ENCODE measurements around the gene WDR53. TPM values are rescaled to one million over a fixed set of nuclear protein-coding genes. Genes with fewer than 3 reads are reported as not detected.
"Not testable (repeated sequence)": the region's sequence is repeated elsewhere in the genome, so short reads cannot be mapped to it uniquely, and the experiment has no call there.

The WDR53 gene
- total RNA-seq, 2 experiments from 2014 or later: 10.8 to 16.5 TPM

DNA sequence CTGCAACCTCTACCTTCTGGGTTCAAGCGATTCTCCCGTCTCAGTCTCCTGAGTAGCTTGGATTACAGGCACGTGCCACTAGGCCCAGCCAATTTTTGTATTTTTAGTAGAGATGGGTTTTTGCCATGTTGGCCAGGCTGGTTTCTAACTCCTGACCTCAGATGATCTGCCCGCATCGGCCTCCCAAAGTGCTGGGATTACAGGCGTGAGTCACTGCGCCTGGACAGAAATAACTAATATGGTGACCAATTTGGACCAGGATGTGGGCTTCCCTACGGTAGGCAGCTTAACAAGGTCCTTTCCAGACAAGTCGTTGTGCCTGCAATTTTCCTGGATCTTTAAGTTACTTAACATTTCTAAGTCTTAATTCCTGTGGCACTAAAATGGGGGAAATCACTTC lies 14.8 kb downstream of the WDR53 start:
- no peak overlapping the region for H3K4me3 ChIP-seq (ENCODE audit: low read depth, low read length, poor library complexity, severe bottlenecking)

DNA sequence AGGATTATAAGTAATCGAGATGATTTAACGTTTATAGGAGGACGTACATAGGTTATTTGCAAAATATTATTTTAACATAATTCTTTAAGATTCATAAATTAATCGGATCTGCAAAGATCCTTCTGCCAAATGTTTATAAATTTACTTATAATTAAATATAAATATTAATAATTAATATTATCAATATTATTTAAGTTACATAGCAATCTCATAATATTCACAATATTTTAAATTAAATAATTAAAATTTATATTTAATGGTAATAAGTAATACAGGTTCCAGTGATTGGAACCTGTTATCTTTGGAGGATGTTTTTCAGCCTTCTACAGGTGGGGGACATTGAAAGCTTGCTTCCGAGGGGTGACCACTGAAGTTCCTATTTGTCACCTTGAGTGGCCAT lies 16.1 kb downstream of the WDR53 start:
- no peak overlapping the region for H3K27ac ChIP-seq (ENCODE audit: low read depth, low read length, poor library complexity, severe bottlenecking)
- no TSS peak for BruUV-seq (replicated peaks)
- intact Hi-C loops (cut with micrococcal nuclease; ENCODE audit: unreplicated experiment): no loop called here
- POLR2A ChIA-PET: no interaction called here
- H3K36me3 ChIP-seq (ENCODE audit: insufficient read depth, low read length): peaks cover 16% of the 10 kb centered on the region; the same call in 1 of the 2 replicates
- no peak overlapping the region for H2AFZ ChIP-seq (ENCODE audit: low read length)
- DNase-seq (ENCODE audit: low spot score): no peak
- no peaks in the 10 kb centered on the region for H3K79me2 ChIP-seq (ENCODE audit: insufficient read depth, low read depth, low read length)
- no peak overlapping the region for H3K4me2 ChIP-seq (ENCODE audit: low read length)
- no peak overlapping the region for H3K4me3 ChIP-seq (ENCODE audit: low read depth, low read length, poor library complexity, severe bottlenecking)
- H3K9me3 ChIP-seq (ENCODE audit: low read length): peaks cover 14% of the 10 kb centered on the region; the same call in 1 of the 2 replicates
- CTCF ChIA-PET (ENCODE audit: unreplicated experiment): interaction anchor here (0.6 kb wide), 1 partner anchor 71 kb away, joined by 4 read pairs; no protein-coding TSS in a partner anchor
- peaks cover 4% of the 10 kb centered on the region for H3K4me1 ChIP-seq (ENCODE audit: insufficient read depth, low read length, poor library complexity, severe bottlenecking)
- TF ChIP-seq EZH2phosphoT487 (IDR thresholded peaks at IDR 0.05; ENCODE audit: borderline replicate concordance, low read depth, low read length): no peak
- TF ChIP-seq, protein P1, sequence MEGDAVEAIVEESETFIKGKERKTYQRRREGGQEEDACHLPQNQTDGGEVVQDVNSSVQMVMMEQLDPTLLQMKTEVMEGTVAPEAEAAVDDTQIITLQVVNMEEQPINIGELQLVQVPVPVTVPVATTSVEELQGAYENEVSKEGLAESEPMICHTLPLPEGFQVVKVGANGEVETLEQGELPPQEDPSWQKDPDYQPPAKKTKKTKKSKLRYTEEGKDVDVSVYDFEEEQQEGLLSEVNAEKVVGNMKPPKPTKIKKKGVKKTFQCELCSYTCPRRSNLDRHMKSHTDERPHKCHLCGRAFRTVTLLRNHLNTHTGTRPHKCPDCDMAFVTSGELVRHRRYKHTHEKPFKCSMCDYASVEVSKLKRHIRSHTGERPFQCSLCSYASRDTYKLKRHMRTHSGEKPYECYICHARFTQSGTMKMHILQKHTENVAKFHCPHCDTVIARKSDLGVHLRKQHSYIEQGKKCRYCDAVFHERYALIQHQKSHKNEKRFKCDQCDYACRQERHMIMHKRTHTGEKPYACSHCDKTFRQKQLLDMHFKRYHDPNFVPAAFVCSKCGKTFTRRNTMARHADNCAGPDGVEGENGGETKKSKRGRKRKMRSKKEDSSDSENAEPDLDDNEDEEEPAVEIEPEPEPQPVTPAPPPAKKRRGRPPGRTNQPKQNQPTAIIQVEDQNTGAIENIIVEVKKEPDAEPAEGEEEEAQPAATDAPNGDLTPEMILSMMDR (conservative IDR thresholded peaks at IDR 0.05; ENCODE audit: low read length): no peak
- H4K20me1 ChIP-seq (ENCODE audit: insufficient read depth, low read length): no peaks in the 10 kb centered on the region
- H3K9me2 ChIP-seq (ENCODE audit: insufficient read depth, low read length): no peaks in the 10 kb centered on the region

More for the DNA sequence above, 14.8 kb downstream of the WDR53 start:
- Histone ChIP-seq H2AFZ (ENCODE audit: low read length) (no peak overlapping the region), H3K27ac (ENCODE audit: low read depth, low read length, poor library complexity, severe bottlenecking) (no peak overlapping the region), H3K79me2 (ENCODE audit: insufficient read depth, low read depth, low read length) (no peaks in the 10 kb centered on the region), H3K9me3 (ENCODE audit: low read length) (peaks cover 14% of the 10 kb centered on the region; the same call in 1 of the 2 replicates), H4K20me1 (ENCODE audit: insufficient read depth, low read length) (no peaks in the 10 kb centered on the region), H3K4me1 (ENCODE audit: insufficient read depth, low read length, poor library complexity, severe bottlenecking) (peaks cover 4% of the 10 kb centered on the region), H3K4me2 (ENCODE audit: low read length) (no peak overlapping the region), H3K36me3 (ENCODE audit: insufficient read depth, low read length) (peaks cover 16% of the 10 kb centered on the region; the same call in 1 of the 2 replicates), H3K9me2 (ENCODE audit: insufficient read depth, low read length) (no peaks in the 10 kb centered on the region)
- intact Hi-C loops (cut with micrococcal nuclease; ENCODE audit: unreplicated experiment): no loop called here
- BruUV-seq (replicated peaks): no TSS peak
- CTCF ChIA-PET (ENCODE audit: unreplicated experiment): no interaction called here
- POLR2A ChIA-PET: interaction anchor here (0.6 to 0.7 kb wide), 3 partner anchors 157 to 272 kb away, joined by 3 to 12 read pairs (median 3); no protein-coding TSS in a partner anchor
- TF ChIP-seq EZH2phosphoT487 (IDR thresholded peaks at IDR 0.05; ENCODE audit: borderline replicate concordance, low read depth, low read length): no peak
- TF ChIP-seq, protein P1 (conservative IDR thresholded peaks at IDR 0.05; ENCODE audit: low read length): no peak
- DNase-seq (ENCODE audit: low spot score): no peak

DNA sequence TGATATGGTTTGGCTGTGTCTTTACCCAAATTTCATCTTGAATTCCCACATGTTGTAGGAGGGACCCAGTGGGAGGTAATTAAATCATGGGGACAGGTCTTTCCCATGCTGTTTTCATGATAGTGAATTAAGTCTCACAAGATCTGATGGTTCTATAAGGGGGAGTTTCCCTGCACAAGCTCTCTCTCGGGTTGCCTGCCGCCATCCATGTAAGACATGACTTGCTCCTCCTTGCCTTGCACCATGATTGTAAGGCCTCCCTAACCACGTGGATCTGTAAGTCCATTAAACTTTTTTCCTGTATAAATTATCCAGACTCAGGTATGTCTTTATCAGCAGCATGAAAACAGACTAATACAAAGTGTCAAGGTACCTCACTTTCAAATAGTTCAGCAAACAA lies 18.2 kb downstream of the WDR53 start:
- intact Hi-C loops (cut with micrococcal nuclease; ENCODE audit: unreplicated experiment); H3K9me2 ChIP-seq (ENCODE audit: insufficient read depth, low read length); H3K4me3 ChIP-seq (ENCODE audit: low read depth, low read length, poor library complexity, severe bottlenecking); H3K79me2 ChIP-seq (ENCODE audit: insufficient read depth, low read depth, low read length); H3K4me2 ChIP-seq (ENCODE audit: low read length); H3K27ac ChIP-seq (ENCODE audit: low read depth, low read length, poor library complexity, severe bottlenecking); H3K4me1 ChIP-seq (ENCODE audit: insufficient read depth, low read length, poor library complexity, severe bottlenecking); BruUV-seq (replicated peaks); CTCF ChIA-PET (ENCODE audit: unreplicated experiment); H2AFZ ChIP-seq (ENCODE audit: low read length); H4K20me1 ChIP-seq (ENCODE audit: insufficient read depth, low read length); DNase-seq (ENCODE audit: low spot score): not testable (repeated sequence)
- POLR2A ChIA-PET: interaction anchor here (0.6 kb wide), 1 partner anchor 183 kb away, joined by 5 read pairs; no protein-coding TSS in a partner anchor
- H3K9me3 ChIP-seq (ENCODE audit: low read length): peaks cover 14% of the 10 kb centered on the region; the same call in 1 of the 2 replicates
- H3K36me3 ChIP-seq (ENCODE audit: insufficient read depth, low read length): peaks cover 16% of the 10 kb centered on the region; the same call in 1 of the 2 replicates

DNA sequence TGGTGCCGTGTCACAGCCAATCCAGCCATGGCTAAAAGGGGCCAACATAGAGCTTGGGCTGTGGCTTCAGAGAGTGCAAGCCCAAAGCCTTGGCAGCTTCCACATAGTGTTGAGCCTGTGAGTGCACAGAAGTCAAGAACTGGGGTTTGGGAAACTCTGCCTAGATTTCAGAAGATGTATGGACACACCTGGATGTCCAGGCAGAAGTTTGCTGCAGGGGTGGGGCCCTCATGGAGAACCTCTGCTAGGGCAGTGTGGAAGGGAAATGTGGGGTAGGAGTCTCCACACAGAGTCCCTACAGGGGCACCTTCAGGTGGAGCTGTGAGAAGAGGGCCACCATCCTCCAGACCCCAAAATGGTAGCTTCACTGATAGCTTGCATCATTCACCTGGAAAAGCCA lies 19.0 kb downstream of the WDR53 start:
- H3K36me3 ChIP-seq (ENCODE audit: insufficient read depth, low read length); H3K9me2 ChIP-seq (ENCODE audit: insufficient read depth, low read length); intact Hi-C loops (cut with micrococcal nuclease; ENCODE audit: unreplicated experiment); BruUV-seq (replicated peaks); H4K20me1 ChIP-seq (ENCODE audit: insufficient read depth, low read length); H2AFZ ChIP-seq (ENCODE audit: low read length); H3K4me3 ChIP-seq (ENCODE audit: low read depth, low read length, poor library complexity, severe bottlenecking); H3K79me2 ChIP-seq (ENCODE audit: insufficient read depth, low read depth, low read length); H3K4me1 ChIP-seq (ENCODE audit: insufficient read depth, low read length, poor library complexity, severe bottlenecking); H3K27ac ChIP-seq (ENCODE audit: low read depth, low read length, poor library complexity, severe bottlenecking); DNase-seq (ENCODE audit: low spot score); CTCF ChIA-PET (ENCODE audit: unreplicated experiment); POLR2A ChIA-PET; H3K4me2 ChIP-seq (ENCODE audit: low read length): not testable (repeated sequence)
- peaks cover 14% of the 10 kb centered on the region; the same call in 1 of the 2 replicates for H3K9me3 ChIP-seq (ENCODE audit: low read length)

Data from OCI-LY7 (cell line).